Measurements from ENCODE around the gene RALGPS1. TPM values are rescaled to one million over a fixed set of nuclear protein-coding genes. Genes with fewer than 3 reads are reported as not detected.

Gene RALGPS1
- total RNA-seq, 2 donors from 2014 or later, result 7.6 to 18.5 TPM

- TF ChIP-seq CTCF (IDR thresholded peaks at IDR 0.05), result no peak
- no peak for DNase-seq (ENCODE audit: low spot score)
- no peaks in the 10 kb centered on the region for H3K9me3 ChIP-seq
- H3K27me3 ChIP-seq (replicated peaks; ENCODE audit: insufficient read depth), result no peaks in the 10 kb centered on the region
- H3K27ac ChIP-seq, result no peak overlapping the region
- ATAC-seq (ENCODE audit: insufficient number of reproducible peaks, low FRiP score, low read depth), result no peak
- peaks cover 4 to 12% of the 10 kb centered on the region in 2 donors for H3K4me1 ChIP-seq (ENCODE audit: control insufficient read depth in 1 of 2, low read depth in 2 of 2)
- H3K4me3 ChIP-seq, result no peak overlapping the region
- no peaks in the 10 kb centered on the region for H3K36me3 ChIP-seq
Measured at GRCh38 chr9:127149463-127150390, 235.1 kb downstream of the RALGPS1 start.

GRCh38 chr9:127153501-127153900, 238.9 kb downstream of the RALGPS1 start:
- no peaks in the 10 kb centered on the region for H3K27me3 ChIP-seq (replicated peaks; ENCODE audit: insufficient read depth)
- TF ChIP-seq CTCF (IDR thresholded peaks at IDR 0.05), result no peak
- H3K27ac ChIP-seq, result no peak overlapping the region
- no peak overlapping the region for H3K4me3 ChIP-seq
- peaks cover 8 to 21% of the 10 kb centered on the region in 2 donors for H3K4me1 ChIP-seq (ENCODE audit: control insufficient read depth in 1 of 2, low read depth in 2 of 2)
- no peaks in the 10 kb centered on the region for H3K9me3 ChIP-seq
- DNase-seq (ENCODE audit: low spot score) (no peak), ATAC-seq (ENCODE audit: insufficient number of reproducible peaks, low FRiP score, low read depth) (no peak)
- H3K36me3 ChIP-seq, result no peaks in the 10 kb centered on the region

- H3K27ac ChIP-seq, result peak overlapping the region; percentile 8 to 22
- H3K36me3 ChIP-seq, result no peaks in the 10 kb centered on the region
- H3K27me3 ChIP-seq (replicated peaks; ENCODE audit: insufficient read depth), result no peaks in the 10 kb centered on the region
- H3K9me3 ChIP-seq, result no peaks in the 10 kb centered on the region
- DNase-seq (ENCODE audit: low spot score) (no peak), ATAC-seq (ENCODE audit: insufficient number of reproducible peaks, low FRiP score, low read depth) (no peak)
- peaks cover 8 to 21% of the 10 kb centered on the region in 2 donors for H3K4me1 ChIP-seq (ENCODE audit: control insufficient read depth in 1 of 2, low read depth in 2 of 2)
- TF ChIP-seq CTCF (IDR thresholded peaks at IDR 0.05), result no peak
- H3K4me3 ChIP-seq, result peak overlapping the region; percentile 45
Measured at GRCh38 chr9:127154003-127154389, 239.4 kb downstream of the RALGPS1 start.

- DNase-seq (ENCODE audit: low spot score), result peak; percentile 62
- Histone ChIP-seq H3K27ac (peak overlapping the region; percentile 8 to 22), H3K9me3 (no peaks in the 10 kb centered on the region), H3K4me1 (ENCODE audit: control insufficient read depth in 1 of 2, low read depth in 2 of 2) (peaks cover 8 to 21% of the 10 kb centered on the region in 2 donors), H3K36me3 (no peaks in the 10 kb centered on the region), H3K27me3 (replicated peaks; ENCODE audit: insufficient read depth) (no peaks in the 10 kb centered on the region), H3K4me3 (peak overlapping the region; percentile 45)
- ATAC-seq (ENCODE audit: insufficient number of reproducible peaks, low FRiP score, low read depth), result peak; percentile 83
- no peak for TF ChIP-seq CTCF (IDR thresholded peaks at IDR 0.05)
Measured at GRCh38 chr9:127154390-127155191, 240.0 kb downstream of the RALGPS1 start.
